Vagina (tissue), 2 donors: ENCODE results near the gene RNF112.

Experiments
- POLR2AphosphoS5 ChIP-seq, 2 donors: sonication (generic); formaldehyde crosslinking; IDR thresholded peaks; one replicate each; pipeline ENCODE4 v1.9.0; 2017; ENCODE audit warnings: antibody characterized with exemption in 2 of 2, mild to moderate bottlenecking in 2 of 2, low read depth in 1 of 2; ENCODE audit not compliant: insufficient read depth in 1 of 2
- TF ChIP-seq, protein P1 (sequence below), 3 experiments: fragments of 450-650 bp in 2 of 3; fragments of 200-600 bp in 1 of 3; sonication (generic) in 1 of 3; IDR thresholded peaks; one replicate each; pipeline ENCODE4 v1.5.1; 2017 to 2019; ENCODE audit warnings: antibody characterized with exemption in 3 of 3, mild to moderate bottlenecking in 2 of 3, moderate library complexity in 2 of 3

DNA sequence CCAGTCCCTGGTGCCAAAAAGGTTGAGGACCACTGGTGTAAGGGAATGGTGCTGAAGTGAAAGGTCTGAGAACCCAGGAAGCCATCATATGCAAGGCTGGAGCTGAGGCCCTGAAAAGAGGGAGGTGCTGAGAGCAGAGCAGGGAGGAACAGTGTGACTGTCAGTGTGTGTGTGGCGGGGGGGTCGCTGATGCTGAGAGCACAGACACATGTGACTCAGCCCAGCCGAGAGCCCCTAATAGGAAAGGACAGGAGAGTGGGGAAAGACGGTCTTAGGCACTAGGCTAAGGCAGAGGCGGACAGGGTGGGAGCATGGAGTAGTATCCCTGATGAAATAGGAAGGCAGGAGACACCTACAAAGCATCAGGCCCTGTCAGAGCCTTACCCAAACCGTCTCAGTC, 49.7 kb upstream of the RNF112 start:
- TF ChIP-seq, protein P1, sequence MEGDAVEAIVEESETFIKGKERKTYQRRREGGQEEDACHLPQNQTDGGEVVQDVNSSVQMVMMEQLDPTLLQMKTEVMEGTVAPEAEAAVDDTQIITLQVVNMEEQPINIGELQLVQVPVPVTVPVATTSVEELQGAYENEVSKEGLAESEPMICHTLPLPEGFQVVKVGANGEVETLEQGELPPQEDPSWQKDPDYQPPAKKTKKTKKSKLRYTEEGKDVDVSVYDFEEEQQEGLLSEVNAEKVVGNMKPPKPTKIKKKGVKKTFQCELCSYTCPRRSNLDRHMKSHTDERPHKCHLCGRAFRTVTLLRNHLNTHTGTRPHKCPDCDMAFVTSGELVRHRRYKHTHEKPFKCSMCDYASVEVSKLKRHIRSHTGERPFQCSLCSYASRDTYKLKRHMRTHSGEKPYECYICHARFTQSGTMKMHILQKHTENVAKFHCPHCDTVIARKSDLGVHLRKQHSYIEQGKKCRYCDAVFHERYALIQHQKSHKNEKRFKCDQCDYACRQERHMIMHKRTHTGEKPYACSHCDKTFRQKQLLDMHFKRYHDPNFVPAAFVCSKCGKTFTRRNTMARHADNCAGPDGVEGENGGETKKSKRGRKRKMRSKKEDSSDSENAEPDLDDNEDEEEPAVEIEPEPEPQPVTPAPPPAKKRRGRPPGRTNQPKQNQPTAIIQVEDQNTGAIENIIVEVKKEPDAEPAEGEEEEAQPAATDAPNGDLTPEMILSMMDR (IDR thresholded peaks at IDR 0.05) = no peak
- TF ChIP-seq POLR2AphosphoS5 (IDR thresholded peaks at IDR 0.05; ENCODE audit: insufficient read depth in 1 of 2, low read depth in 1 of 2) = no peak
